Endothelial cell of umbilical vein (primary cell): ENCODE data around the gene BCAN. TPM values are rescaled to one million over a fixed set of nuclear protein-coding genes. Genes with fewer than 3 reads are reported as not detected.

ENCODE experiments used
- BruUV-seq: library from RNA; stranded (reverse); fragments of 400-500 nt; replicated peaks from 2 replicates; lab custom pipeline; 2021; lab: Mats Ljungman, UMichigan
- CTCF ChIA-PET: fragments of 300-600, 350-600 bp; sonication (Branson Sonifier 250); formaldehyde crosslinking; loops from one replicate; lab custom pipeline; 2021; ENCODE audit warnings: antibody characterized with exemption, inconsistent platforms; lab: Charles Lee
- POLR2A ChIA-PET: fragments of 300-600, 350-600 bp; sonication (Branson Sonifier 250); formaldehyde crosslinking; loops from one replicate; lab custom pipeline; 2021; ENCODE audit warnings: antibody characterized with exemption, inconsistent platforms; lab: Charles Lee
- DNase-seq: peaks from one replicate; pipeline ENCODE4 v3.0.0-alpha.2; 2011; ENCODE audit warnings: low read depth, low spot score
- FAIRE-seq: peaks from 2 replicates; lab custom pipeline; 2011; peaks lifted over from hg19 to GRCh38; lab: Jason Lieb, UNC
- H2AFZ ChIP-seq: 2 replicates; pipeline ENCODE4 v1.6.0; 2012; ENCODE audit warnings: low read depth, low read length, control low read depth, inconsistent platforms
- H3K27ac ChIP-seq: 2 replicates; pipeline ENCODE4 v1.5.1; 2011; ENCODE audit warnings: low read depth, mild to moderate bottlenecking, control low read depth, low read length, moderate library complexity; ENCODE audit not compliant: insufficient read depth
- H3K27me3 ChIP-seq, 2 experiments: 2 replicates each; pipeline versions ENCODE4 v1.6.0 to v1.6.1; 2011; ENCODE audit warnings: low read length in 2 of 2, mixed read lengths in 1 of 2; ENCODE audit not compliant: control insufficient read depth in 2 of 2, insufficient read depth in 2 of 2
- H3K36me3 ChIP-seq, 2 experiments: 2 replicates in 1 of 2; 3 replicates in 1 of 2; pipeline ENCODE4 v1.5.1; 2011; ENCODE audit warnings: low read length in 2 of 2, mild to moderate bottlenecking in 1 of 2, moderate library complexity in 1 of 2; ENCODE audit not compliant: control insufficient read depth in 2 of 2, insufficient read depth in 2 of 2; ENCODE audit errors: extremely low read depth in 1 of 2
- H3K4me1 ChIP-seq: 3 replicates; pipeline ENCODE4 v1.5.1; 2011; ENCODE audit warnings: mild to moderate bottlenecking, low read length; ENCODE audit not compliant: control insufficient read depth, insufficient read depth; ENCODE audit errors: extremely low read depth
- H3K4me2 ChIP-seq: 2 replicates; pipeline ENCODE4 v1.6.1; 2011; ENCODE audit warnings: low read length, control low read depth, mixed read lengths; ENCODE audit not compliant: insufficient read depth
- H3K4me3 ChIP-seq, 3 experiments: fragments of 200-600 bp in 1 of 3; sonication (generic), shearing (Covaris generic) in 1 of 3; replicated peaks in 1 of 3; 2 replicates each; pipeline ENCODE4 v1.5.1; 2011 to 2016; ENCODE audit warnings: control low read depth in 3 of 3, low read length in 3 of 3, mild to moderate bottlenecking in 2 of 3, inconsistent platforms in 1 of 3, low read depth in 1 of 3, moderate library complexity in 1 of 3; ENCODE audit not compliant: insufficient read depth in 1 of 3
- H3K79me2 ChIP-seq: 2 replicates; pipeline ENCODE4 v1.6.0; 2012; ENCODE audit warnings: low read length, inconsistent platforms; ENCODE audit not compliant: control insufficient read depth, insufficient read depth
- H3K9ac ChIP-seq: replicated peaks from 2 replicates; pipeline ENCODE3; 2011; ENCODE audit warnings: low read length, control low read depth; ENCODE audit not compliant: insufficient read depth; ENCODE audit errors: extremely low read depth
- H3K9me1 ChIP-seq: replicated peaks from 3 replicates; pipeline ENCODE4 v1.6.0; 2011; ENCODE audit warnings: mild to moderate bottlenecking, low read length; ENCODE audit not compliant: control insufficient read depth, insufficient read depth; ENCODE audit errors: extremely low read depth
- H3K9me3 ChIP-seq: replicated peaks from 2 replicates; pipeline ENCODE4 v1.5.1; 2012; ENCODE audit warnings: low read length, inconsistent platforms; ENCODE audit not compliant: control insufficient read depth, insufficient read depth
- H4K20me1 ChIP-seq: replicated peaks from 2 replicates; pipeline ENCODE3; 2011; ENCODE audit warnings: mild to moderate bottlenecking, low read length; ENCODE audit not compliant: control insufficient read depth, insufficient read depth; ENCODE audit errors: extremely low read depth
- CTCF ChIP-seq, 2 donors: IDR thresholded peaks; 1 replicate in 1 of 2; 2 replicates in 1 of 2; pipeline ENCODE4 v1.5.1; 2011; ENCODE audit warnings: low read length in 2 of 2, mild to moderate bottlenecking in 2 of 2, moderate library complexity in 2 of 2, control low read depth in 1 of 2, inconsistent platforms in 1 of 2, low read depth in 1 of 2; ENCODE audit not compliant: insufficient read depth in 1 of 2; ENCODE audit errors: extremely low read depth in 1 of 2
- EZH2 ChIP-seq: IDR thresholded peaks from 2 replicates; pipeline ENCODE4 v1.6.1; 2012; ENCODE audit warnings: borderline replicate concordance, low read depth, mild to moderate bottlenecking, moderate library complexity, low read length, inconsistent platforms; ENCODE audit not compliant: severe bottlenecking
- FOS ChIP-seq: IDR thresholded peaks from 2 replicates; pipeline ENCODE4 v1.6.1; 2011; ENCODE audit warnings: mild to moderate bottlenecking, low read length, moderate library complexity, borderline replicate concordance; ENCODE audit not compliant: insufficient read depth
- GATA2 ChIP-seq: IDR thresholded peaks from 2 replicates; pipeline ENCODE4 v1.7.0; 2011; ENCODE audit warnings: low read depth, mild to moderate bottlenecking, moderate library complexity, mixed read lengths, low read length; ENCODE audit not compliant: insufficient read length, insufficient read depth
- JUN ChIP-seq: IDR thresholded peaks from 2 replicates; pipeline ENCODE4 v1.6.1; 2011; ENCODE audit warnings: borderline replicate concordance, low read depth; ENCODE audit not compliant: insufficient read length, insufficient read depth
- MAX ChIP-seq: IDR thresholded peaks from 2 replicates; pipeline ENCODE4 v1.6.1; 2011; ENCODE audit not compliant: insufficient read depth, insufficient read length
- MYC ChIP-seq: IDR thresholded peaks from one replicate; pipeline ENCODE4 v1.6.1; 2011; ENCODE audit warnings: mild to moderate bottlenecking, low read depth, low read length
- POLR2A ChIP-seq: IDR thresholded peaks from 2 replicates; pipeline ENCODE4 v1.6.1; 2012; ENCODE audit warnings: low read depth, mild to moderate bottlenecking, control low read depth, low read length
- POLR2AphosphoS5 ChIP-seq: IDR thresholded peaks from 2 replicates; pipeline ENCODE4 v1.6.1; 2012; ENCODE audit warnings: low read depth, mild to moderate bottlenecking, control low read depth, low read length, moderate library complexity; ENCODE audit not compliant: insufficient read depth
- dilution Hi-C: fragments of 300-500 bp; cut with MboI; formaldehyde crosslinking; loops from one replicate; pipeline ENCODE4 v1.15.0; 2019; ENCODE audit warnings: low sequenced_read_pairs; ENCODE audit not compliant: extremely low pct_ligation_motif_present
- intact Hi-C: fragments of 100-400 bp; cut with micrococcal nuclease; formaldehyde crosslinking; loops from one replicate; pipeline ENCODE4 v1.10.0; 2022
- polyA plus RNA-seq, 4 experiments: library from polyadenylated mRNA; depleted of rRNA in 3 of 4; stranded (reverse) in 3 of 4; unstranded in 1 of 4; fragments of >200 nt; gene quantifications; 2 replicates each; pipeline versions ENCODE4 v1.2.1 to v1.2.3, GENCODE V29; 2011 to 2012; ENCODE audit warnings: missing spikeins in 1 of 4
- total RNA-seq: library from RNA; stranded (reverse); gene quantifications from 2 replicates; pipeline ENCODE4 v1.2.3, GENCODE V29; 2021

The BCAN gene
- total and polyA plus RNA-seq, 2 donors (not counting 3 experiments of a cell fraction or from before 2014, with no cell fraction given) = 0.15 TPM; not detected in 1

- Histone ChIP-seq H3K4me2 (no peak overlapping the region), H3K9me3 (no peaks in the 10 kb centered on the region), H3K9ac (no peak overlapping the region), H3K27me3 (peaks cover 36 to 37% of the 10 kb centered on the region in 2 experiments), H3K79me2 (no peaks in the 10 kb centered on the region), H2AFZ (no peak overlapping the region), H3K36me3 (no peaks in the 10 kb centered on the region), H3K27ac (no peak overlapping the region), H4K20me1 (no peaks in the 10 kb centered on the region), H3K4me3 (no peak overlapping the region), H3K9me1 (no peaks in the 10 kb centered on the region), H3K4me1 (no peaks in the 10 kb centered on the region)
- CTCF ChIA-PET = interaction anchor here (0.7 to 4.7 kb wide), 10 partner anchors 8 to 41 kb away, joined by 3 to 39 read pairs (median 4); no protein-coding TSS in a partner anchor
- FAIRE-seq (no peak), DNase-seq (no peak)
- no TSS peak for BruUV-seq
- POLR2A ChIA-PET = no interaction called here
- dilution Hi-C loops = no loop called here
- intact Hi-C loops = no loop called here
- TF ChIP-seq JUN (no peak), CTCF (IDR thresholded peaks at IDR 0.05; ENCODE audit: extremely low read depth in 1 of 2, insufficient read depth in 1 of 2, low read depth in 1 of 2, low read length in 2 of 2) (no peak), POLR2A (no peak), POLR2AphosphoS5 (no peak), FOS (no peak), MAX (no peak), GATA2 (no peak), MYC (no peak), EZH2 (no peak)
Measured at GRCh38 chr1:156648951-156649350, 7.0 kb downstream of the BCAN start.
